ENCODE data around the gene WIPF3. TPM values are rescaled to one million over a fixed set of nuclear protein-coding genes. Genes with fewer than 3 reads are reported as not detected.

The WIPF3 gene
- total and polyA plus RNA-seq, 2 donors from 2014 or later: 3.8 to 4.5 TPM

DNA sequence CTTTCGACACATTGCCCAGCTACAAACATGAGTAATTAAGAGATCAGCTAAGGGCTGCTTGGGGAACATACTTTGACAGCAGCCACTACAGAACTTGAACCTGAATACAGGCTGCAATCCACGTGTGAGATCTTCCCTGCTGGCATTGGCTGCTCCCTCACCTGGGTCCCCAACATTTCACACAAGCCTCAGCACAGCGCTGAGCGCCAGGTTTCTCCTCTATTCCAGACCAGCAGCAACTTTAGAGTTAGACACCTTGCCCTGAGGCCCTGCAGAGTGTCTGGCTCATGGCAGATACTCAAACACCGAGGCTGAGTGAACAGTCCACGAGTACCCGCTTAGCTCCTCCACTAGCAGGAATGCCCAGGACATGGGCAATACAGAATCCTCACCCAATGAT lies 1.3 kb upstream of the WIPF3 start:
- Histone ChIP-seq H3K27me3 (ENCODE audit: control insufficient read depth, insufficient read depth, low read length) (peaks cover 10% of the 10 kb centered on the region), H3K27ac (ENCODE audit: low read depth in 2 of 2, low read length in 2 of 2) (no peak overlapping the region), H3K9ac (ENCODE audit: low read length in 3 of 3) (no peak overlapping the region), H3K9me3 (ENCODE audit: control insufficient read depth in 2 of 3, insufficient read depth in 1 of 3, low read length in 3 of 3) (no peaks in the 10 kb centered on the region), H3K4me3 (ENCODE audit: low read length in 3 of 3) (no peak overlapping the region), H3K36me3 (ENCODE audit: control insufficient read depth in 2 of 3, insufficient read depth in 3 of 3, low read length in 3 of 3) (no peaks in the 10 kb centered on the region), H3K4me1 (ENCODE audit: control insufficient read depth in 2 of 3, insufficient read depth in 2 of 3, low read depth in 1 of 3, low read length in 3 of 3) (peaks cover 0 to 7% (median 0%) of the 10 kb centered on the region in 3 donors)
- DNase-seq: no peak
- TF ChIP-seq, protein P1, sequence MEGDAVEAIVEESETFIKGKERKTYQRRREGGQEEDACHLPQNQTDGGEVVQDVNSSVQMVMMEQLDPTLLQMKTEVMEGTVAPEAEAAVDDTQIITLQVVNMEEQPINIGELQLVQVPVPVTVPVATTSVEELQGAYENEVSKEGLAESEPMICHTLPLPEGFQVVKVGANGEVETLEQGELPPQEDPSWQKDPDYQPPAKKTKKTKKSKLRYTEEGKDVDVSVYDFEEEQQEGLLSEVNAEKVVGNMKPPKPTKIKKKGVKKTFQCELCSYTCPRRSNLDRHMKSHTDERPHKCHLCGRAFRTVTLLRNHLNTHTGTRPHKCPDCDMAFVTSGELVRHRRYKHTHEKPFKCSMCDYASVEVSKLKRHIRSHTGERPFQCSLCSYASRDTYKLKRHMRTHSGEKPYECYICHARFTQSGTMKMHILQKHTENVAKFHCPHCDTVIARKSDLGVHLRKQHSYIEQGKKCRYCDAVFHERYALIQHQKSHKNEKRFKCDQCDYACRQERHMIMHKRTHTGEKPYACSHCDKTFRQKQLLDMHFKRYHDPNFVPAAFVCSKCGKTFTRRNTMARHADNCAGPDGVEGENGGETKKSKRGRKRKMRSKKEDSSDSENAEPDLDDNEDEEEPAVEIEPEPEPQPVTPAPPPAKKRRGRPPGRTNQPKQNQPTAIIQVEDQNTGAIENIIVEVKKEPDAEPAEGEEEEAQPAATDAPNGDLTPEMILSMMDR (IDR thresholded peaks at IDR 0.05; ENCODE audit: borderline replicate concordance, extremely low read depth, insufficient read depth): no peak
- no peak for FAIRE-seq
- intact Hi-C loops (cut with DNase I): no loop called here

DNA sequence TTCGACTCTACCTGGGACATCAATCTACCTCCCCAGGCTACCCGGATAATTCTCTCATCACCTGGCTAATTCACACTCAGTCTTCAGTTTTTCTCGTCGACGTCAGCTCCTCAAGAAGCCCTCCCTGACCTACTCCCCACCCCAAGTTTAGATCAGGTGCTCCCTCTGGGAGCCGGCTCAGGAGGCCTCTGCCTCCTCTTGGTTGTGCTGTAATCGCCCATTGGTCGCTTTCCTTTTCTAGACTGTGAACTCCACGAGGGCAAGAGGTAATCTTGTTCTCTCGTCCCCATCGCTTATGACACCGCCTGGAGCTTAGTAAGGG lies 461 bp upstream of the WIPF3 start:
- Histone ChIP-seq H3K9me3 (ENCODE audit: control insufficient read depth in 2 of 3, insufficient read depth in 1 of 3, low read length in 3 of 3) (no peaks in the 10 kb centered on the region), H3K4me3 (ENCODE audit: low read length in 3 of 3) (peak overlapping the region in 2 of 3 donors; percentile 34 to 45), H3K9ac (ENCODE audit: low read length in 3 of 3) (peak overlapping the region in 1 of 3 donors; percentile 35), H3K36me3 (ENCODE audit: control insufficient read depth in 2 of 3, insufficient read depth in 3 of 3, low read length in 3 of 3) (no peaks in the 10 kb centered on the region), H3K4me1 (ENCODE audit: control insufficient read depth in 2 of 3, insufficient read depth in 2 of 3, low read depth in 1 of 3, low read length in 3 of 3) (peaks cover 0 to 7% (median 0%) of the 10 kb centered on the region in 3 donors), H3K27me3 (ENCODE audit: control insufficient read depth, insufficient read depth, low read length) (peaks cover 10% of the 10 kb centered on the region), H3K27ac (ENCODE audit: low read depth in 2 of 2, low read length in 2 of 2) (no peak overlapping the region)
- TF ChIP-seq, protein P1 (IDR thresholded peaks at IDR 0.05; ENCODE audit: borderline replicate concordance, extremely low read depth, insufficient read depth): no peak
- intact Hi-C loops (cut with DNase I): no loop called here
- DNase-seq (no peak), FAIRE-seq (no peak)

DNA sequence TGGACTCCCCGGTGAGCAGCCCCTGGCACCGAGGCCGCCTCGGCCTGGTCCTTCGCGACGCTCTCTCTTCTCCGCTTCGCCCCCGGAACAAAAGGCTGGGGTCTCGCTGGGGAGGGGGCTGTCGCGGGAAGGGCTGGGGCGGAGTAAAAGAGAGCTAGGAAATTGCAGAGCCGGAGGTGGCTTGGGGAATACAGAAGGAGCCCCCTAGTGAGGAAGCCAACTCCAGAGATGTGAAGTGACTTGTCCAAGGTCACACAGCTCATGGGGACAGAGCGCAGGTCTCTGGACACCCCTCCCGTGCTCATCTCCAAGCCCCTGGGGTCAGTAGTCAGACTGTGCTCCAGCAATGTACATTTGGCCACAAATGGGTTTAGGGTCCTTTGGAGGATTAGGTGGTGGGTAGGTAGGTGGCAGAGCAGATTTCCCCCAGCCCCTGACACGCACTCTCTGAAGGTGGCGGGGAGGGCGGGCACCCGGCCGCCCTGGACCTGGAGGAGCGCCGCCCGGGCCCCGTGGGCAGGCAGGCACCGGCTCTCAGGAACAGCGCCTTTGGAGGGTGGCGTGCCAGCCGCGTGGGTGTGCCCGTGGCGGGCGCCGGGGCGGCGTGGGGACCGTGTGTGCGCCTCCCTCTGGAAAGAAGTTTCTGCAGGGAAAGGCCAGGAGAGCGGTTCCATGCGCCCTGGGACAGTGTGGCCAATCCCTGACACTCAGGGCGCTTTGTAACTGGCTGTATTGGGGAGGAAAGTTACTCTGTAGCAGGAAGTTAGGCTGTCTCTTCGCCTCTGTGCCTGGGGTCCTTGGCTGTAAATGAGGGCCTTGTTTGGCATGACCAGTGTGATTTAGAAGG lies 910 bp downstream of the WIPF3 start:
- Histone ChIP-seq H3K36me3 (ENCODE audit: control insufficient read depth in 2 of 3, insufficient read depth in 3 of 3, low read length in 3 of 3) (no peaks in the 10 kb centered on the region), H3K9me3 (ENCODE audit: control insufficient read depth in 2 of 3, insufficient read depth in 1 of 3, low read length in 3 of 3) (no peaks in the 10 kb centered on the region), H3K27ac (ENCODE audit: low read depth in 2 of 2, low read length in 2 of 2) (no peak overlapping the region), H3K4me3 (ENCODE audit: low read length in 3 of 3) (peak overlapping the region; percentile 39 to 63 (median 57)), H3K4me1 (ENCODE audit: control insufficient read depth in 2 of 3, insufficient read depth in 2 of 3, low read depth in 1 of 3, low read length in 3 of 3) (peaks cover 0 to 7% (median 0%) of the 10 kb centered on the region in 3 donors), H3K9ac (ENCODE audit: low read length in 3 of 3) (no peak overlapping the region), H3K27me3 (ENCODE audit: control insufficient read depth, insufficient read depth, low read length) (peaks cover 10% of the 10 kb centered on the region)
- FAIRE-seq (no peak), DNase-seq (peak; percentile 23 to 81 (median 52))
- TF ChIP-seq, protein P1 (IDR thresholded peaks at IDR 0.05; ENCODE audit: borderline replicate concordance, extremely low read depth, insufficient read depth): no peak
- intact Hi-C loops (cut with DNase I): no loop called here
